Aorta (tissue), 5 donors: ENCODE results near the gene MUC2. TPM values are rescaled to one million over a fixed set of nuclear protein-coding genes. Genes with fewer than 3 reads are reported as not detected.

Experiments used
- ATAC-seq: fragments of 200-7000 bp; cut with Tn5 transposase; one replicate; pipeline ENCODE4 v1.9.1; 2022; ENCODE audit warnings: moderate library complexity; ENCODE audit not compliant: low FRiP score
- DNase-seq, 2 donors: peaks; one replicate each; pipeline ENCODE4 v3.0.0-alpha.2; 2020
- H3K27ac ChIP-seq, 2 donors: one replicate each; pipeline ENCODE4 v1.5.1; 2013; ENCODE audit warnings: low read length in 2 of 2, mild to moderate bottlenecking in 2 of 2, moderate library complexity in 2 of 2, control low read depth in 1 of 2, inconsistent platforms in 1 of 2, low read depth in 1 of 2
- H3K27me3 ChIP-seq, 2 donors: one replicate each; pipeline ENCODE4 v1.6.1; 2013; ENCODE audit warnings: control low read depth in 1 of 2, low read length in 1 of 2, mild to moderate bottlenecking in 1 of 2, moderate library complexity in 1 of 2; ENCODE audit not compliant: insufficient read depth in 2 of 2, control insufficient read depth in 1 of 2
- H3K36me3 ChIP-seq, 2 donors: one replicate each; pipeline ENCODE4 v1.6.1; 2013; ENCODE audit warnings: control low read depth in 1 of 2, low read length in 1 of 2, mild to moderate bottlenecking in 1 of 2; ENCODE audit not compliant: insufficient read depth in 2 of 2, control insufficient read depth in 1 of 2
- H3K4me1 ChIP-seq, 2 donors: one replicate each; pipeline ENCODE4 v1.6.1; 2013; ENCODE audit warnings: low read length in 2 of 2, control low read depth in 1 of 2, mild to moderate bottlenecking in 1 of 2, moderate library complexity in 1 of 2; ENCODE audit not compliant: insufficient read depth in 2 of 2, control insufficient read depth in 1 of 2
- H3K4me3 ChIP-seq, 2 donors: one replicate each; pipeline ENCODE4 v1.5.1; 2013; ENCODE audit warnings: low read length in 2 of 2, control low read depth in 1 of 2, mild to moderate bottlenecking in 1 of 2
- H3K9me3 ChIP-seq: one replicate; pipeline ENCODE4 v1.6.1; 2013; ENCODE audit warnings: mild to moderate bottlenecking, low read length; ENCODE audit not compliant: control insufficient read depth
- WGBS, 2 donors: extraction: QIAGEN DNeasy Blood & Tissue Kit; methylation state at CpG; one replicate each; pipeline ENCODE4 v1.1.7; 2013; 5-methylcytosine and 5-hydroxymethylcytosine counted together
- intact Hi-C, 2 donors: fragments of 100-400 bp; cut with DNase I; formaldehyde crosslinking; loops; one replicate each; pipeline versions ENCODE4 v1.14.2 to v1.15.0; 2022
- polyA plus RNA-seq, 2 donors: library from polyadenylated mRNA; stranded (reverse); fragments of 200-250 nt; gene quantifications; one replicate each; pipeline ENCODE4 v1.2.3, GENCODE V29; 2013
- total RNA-seq, 2 donors: library from RNA; stranded (reverse); fragmentation: NEBNext Ultra II Directional; extraction: Animal tissue kit (Norgen Biotek cat#: 25700); gene quantifications; one replicate each; pipeline ENCODE4 v1.2.1, GENCODE V29; 2021
- donor health status: healthy with polysubstance abuse.
- donor health status: Bipolar disorder and iron deficiency.
- donor health status: DM: no; HTN: no; CAD: no.
- donor health status: DM: no; HTN: no; CAD: no.
- donor health status: DM: yes; HTN: yes; CAD: no.

Gene MUC2
- total and polyA plus RNA-seq, 4 donors = 0.06 to 11.8 (median 0.09) TPM

DNA sequence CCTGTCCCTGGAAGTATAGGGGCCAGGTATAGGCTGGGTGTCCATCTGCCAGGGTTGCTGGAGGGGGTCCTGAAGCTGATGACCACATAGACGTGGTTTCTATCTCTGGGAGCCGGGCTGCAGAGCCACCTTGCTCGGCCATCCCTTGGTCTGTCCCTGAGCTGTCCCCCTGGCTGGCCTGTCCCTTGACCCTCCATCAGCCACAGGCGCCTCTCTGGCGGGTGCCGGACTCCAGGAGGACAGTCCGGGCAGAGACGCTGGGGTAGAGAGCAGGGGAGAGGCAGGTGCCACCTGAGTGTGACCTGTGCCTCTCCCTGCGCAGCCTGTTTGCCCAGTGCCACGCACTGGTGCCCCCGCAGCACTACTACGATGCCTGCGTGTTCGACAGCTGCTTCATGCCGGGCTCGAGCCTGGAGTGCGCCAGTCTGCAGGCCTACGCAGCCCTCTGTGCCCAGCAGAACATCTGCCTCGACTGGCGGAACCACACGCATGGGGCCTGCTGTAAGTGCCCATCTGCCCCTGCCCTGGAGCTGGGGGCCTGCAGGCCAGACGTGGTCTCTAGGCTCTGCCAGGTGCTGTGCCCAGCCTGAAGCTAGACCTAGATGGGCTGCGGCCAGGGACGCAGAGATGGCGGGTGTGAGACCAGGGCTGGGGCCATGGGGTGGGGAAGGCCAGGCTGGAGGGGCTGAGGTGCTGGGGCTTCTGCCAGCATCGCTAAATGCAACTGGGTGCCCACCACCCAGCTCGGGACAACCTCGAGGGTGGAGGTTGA lies 29.9 kb downstream of the MUC2 start:
- Histone ChIP-seq H3K4me1 (no peaks in the 10 kb centered on the region), H3K9me3 (no peaks in the 10 kb centered on the region), H3K27ac (no peak overlapping the region), H3K27me3 (no peaks in the 10 kb centered on the region), H3K36me3 (no peaks in the 10 kb centered on the region), H3K4me3 (no peak overlapping the region)
- DNase-seq (peak; percentile 36 to 70), ATAC-seq (no peak)
- 84 to 88% methylated on average over 28 of the region's 28 CpGs for WGBS, 2 donors
- intact Hi-C loops = loop anchor here in 1 of 2 donors (10.0 kb wide), 1 partner anchor 70 kb away; no protein-coding TSS in a partner anchor

DNA sequence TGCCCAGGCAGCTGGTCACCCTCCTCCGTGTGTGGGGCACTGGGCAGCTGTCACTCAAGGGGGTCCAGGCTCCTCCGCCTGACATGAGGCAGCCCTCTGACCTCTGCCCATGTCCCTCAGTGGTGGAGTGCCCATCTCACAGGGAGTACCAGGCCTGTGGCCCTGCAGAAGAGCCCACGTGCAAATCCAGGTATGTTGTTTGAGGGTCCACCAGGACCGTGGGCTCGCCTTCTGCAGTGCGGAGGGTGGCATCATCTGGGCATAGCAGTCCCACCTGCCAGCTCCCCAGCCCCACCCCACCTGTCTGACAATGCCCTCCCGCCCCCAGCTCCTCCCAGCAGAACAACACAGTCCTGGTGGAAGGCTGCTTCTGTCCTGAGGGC lies 30.5 kb downstream of the MUC2 start:
- peak in 1 of 2 donors; percentile 54 for DNase-seq

GRCh38 chr11:1106387-1106786 lies 31.7 kb downstream of the MUC2 start:
- no peaks in the 10 kb centered on the region for H3K36me3 ChIP-seq
- no peak overlapping the region for H3K27ac ChIP-seq
- WGBS, 2 donors = 96 to 97% methylated on average over 1 of the region's 1 CpG
- ATAC-seq = no peak
- no peaks in the 10 kb centered on the region for H3K27me3 ChIP-seq
- H3K4me3 ChIP-seq = no peak overlapping the region
- intact Hi-C loops = loop anchor here in 1 of 2 donors (10.0 kb wide), 1 partner anchor 68 kb away; no protein-coding TSS in a partner anchor
- DNase-seq = no peak
- no peaks in the 10 kb centered on the region for H3K9me3 ChIP-seq
- H3K4me1 ChIP-seq = no peaks in the 10 kb centered on the region

More for the DNA sequence above, 30.5 kb downstream of the MUC2 start:
- 86 to 91% methylated on average over 7 of the region's 7 CpGs for WGBS, 2 donors
- Histone ChIP-seq H3K36me3 (no peaks in the 10 kb centered on the region), H3K4me1 (no peaks in the 10 kb centered on the region), H3K4me3 (no peak overlapping the region), H3K27ac (no peak overlapping the region), H3K9me3 (no peaks in the 10 kb centered on the region), H3K27me3 (no peaks in the 10 kb centered on the region)
- intact Hi-C loops = loop anchor here in 1 of 2 donors (10.0 kb wide), 1 partner anchor 70 kb away; no protein-coding TSS in a partner anchor
- no peak for ATAC-seq

DNA sequence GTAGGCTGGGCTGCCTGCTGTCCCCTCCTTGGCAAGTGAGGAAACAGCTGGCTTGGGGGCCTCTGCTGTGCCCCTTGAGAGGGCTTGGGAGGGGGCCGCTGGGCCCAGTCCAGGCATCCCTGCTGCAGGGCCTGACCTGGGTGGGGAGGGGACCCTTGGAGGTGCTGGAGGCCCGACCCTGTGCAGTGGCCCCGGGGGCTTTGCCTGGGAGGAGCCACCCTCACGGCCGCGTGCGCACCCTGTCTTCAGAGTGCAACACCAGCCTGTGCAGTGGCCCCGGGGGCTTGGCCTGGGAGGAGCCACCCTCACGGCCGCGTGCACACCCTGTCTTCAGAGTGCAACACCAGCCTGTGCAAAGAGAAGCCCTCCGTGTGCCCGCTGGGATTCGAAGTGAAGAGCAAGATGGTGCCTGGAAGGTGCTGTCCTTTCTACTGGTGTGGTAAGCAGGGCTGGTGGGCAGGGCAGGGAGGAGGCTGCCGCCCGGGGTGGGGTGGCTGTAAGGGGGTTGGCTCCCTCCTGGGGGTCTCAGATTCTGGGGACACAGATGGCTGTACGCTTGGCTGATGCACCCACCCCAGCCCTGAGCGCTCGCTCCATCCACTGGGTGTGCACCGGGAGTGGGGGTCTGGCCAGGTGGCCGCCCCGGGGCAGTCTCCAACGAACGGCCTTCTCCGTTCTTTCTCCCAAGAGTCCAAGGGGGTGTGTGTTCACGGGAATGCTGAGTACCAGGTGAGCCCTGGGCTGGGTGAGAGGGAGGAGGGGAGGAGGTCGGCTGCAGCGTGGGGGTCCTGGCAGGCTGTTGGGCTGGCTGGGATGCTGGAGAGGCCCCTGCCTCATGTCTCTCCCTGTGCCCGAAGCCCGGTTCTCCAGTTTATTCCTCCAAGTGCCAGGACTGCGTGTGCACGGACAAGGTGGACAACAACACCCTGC lies 32.9 kb downstream of the MUC2 start:
- DNase-seq (no peak), ATAC-seq (no peak)
- Histone ChIP-seq H3K27me3 (no peaks in the 10 kb centered on the region), H3K27ac (no peak overlapping the region), H3K9me3 (no peaks in the 10 kb centered on the region), H3K4me3 (no peak overlapping the region), H3K4me1 (no peaks in the 10 kb centered on the region), H3K36me3 (no peaks in the 10 kb centered on the region)
- 82 to 85% methylated on average over 32 of the region's 32 CpGs for WGBS, 2 donors
- intact Hi-C loops = loop anchor here in 1 of 2 donors (10.0 kb wide), 1 partner anchor 67 kb away; no protein-coding TSS in a partner anchor

- no peaks in the 10 kb centered on the region for H3K9me3 ChIP-seq
- H3K4me1 ChIP-seq = no peaks in the 10 kb centered on the region
- intact Hi-C loops = loop anchor here in 1 of 2 donors (10.0 kb wide), 1 partner anchor 66 kb away; no protein-coding TSS in a partner anchor
- H3K4me3 ChIP-seq = no peak overlapping the region
- ATAC-seq = no peak
- H3K27me3 ChIP-seq = no peaks in the 10 kb centered on the region
- no peak overlapping the region for H3K27ac ChIP-seq
- H3K36me3 ChIP-seq = no peaks in the 10 kb centered on the region
- DNase-seq = peak; percentile 26 to 60
- WGBS, 2 donors = 81% methylated on average over 29 of the region's 29 CpGs
These were observed 33.7 kb downstream of the MUC2 start for GRCh38 chr11:1108246-1108900.

- no peak overlapping the region for H3K27ac ChIP-seq
- ATAC-seq = no peak
- H3K4me3 ChIP-seq = no peak overlapping the region
These were observed 34.6 kb downstream of the MUC2 start for GRCh38 chr11:1109101-1109917.

GRCh38 chr11:1109918-1110705 lies 35.4 kb downstream of the MUC2 start:
- no peaks in the 10 kb centered on the region for H3K36me3 ChIP-seq
- 81 to 82% methylated on average over 38 to 39 of the region's 39 CpGs for WGBS, 2 donors
- ATAC-seq (no peak), DNase-seq (peak; percentile 46 to 68)
- intact Hi-C loops = loop anchor here in 1 of 2 donors (10.0 kb wide), 1 partner anchor 65 kb away; no protein-coding TSS in a partner anchor
- no peak overlapping the region for H3K4me3 ChIP-seq
- no peaks in the 10 kb centered on the region for H3K27me3 ChIP-seq
- no peaks in the 10 kb centered on the region for H3K4me1 ChIP-seq
- no peaks in the 10 kb centered on the region for H3K9me3 ChIP-seq
- H3K27ac ChIP-seq = no peak overlapping the region

More at GRCh38 chr11:1109101-1109917, 34.6 kb downstream of the MUC2 start:
- Histone ChIP-seq H3K4me1 (no peaks in the 10 kb centered on the region), H3K27me3 (no peaks in the 10 kb centered on the region), H3K9me3 (no peaks in the 10 kb centered on the region), H3K36me3 (no peaks in the 10 kb centered on the region)
- intact Hi-C loops = loop anchor here in 1 of 2 donors (10.0 kb wide), 1 partner anchor 65 kb away; no protein-coding TSS in a partner anchor
- peak; percentile 34 to 56 for DNase-seq
- 82 to 85% methylated on average over 27 to 28 of the region's 28 CpGs for WGBS, 2 donors
